Calu3 (cell line): ENCODE measurements around the gene SURF6. TPM values are rescaled to one million over a fixed set of nuclear protein-coding genes. Genes with fewer than 3 reads are reported as not detected.

ENCODE experiments used
- BruUV-seq: library from RNA; stranded (reverse); fragments of 400-500 nt; replicated peaks from 2 replicates; lab custom pipeline; 2021; lab: Mats Ljungman, UMichigan
- CTCF ChIA-PET: fragments of 300-600 bp; sonication (Branson Sonifier 250); formaldehyde crosslinking; loops from one replicate; lab custom pipeline; 2022; ENCODE audit warnings: antibody characterized with exemption; lab: Charles Lee
- DNase-seq: peaks from one replicate; pipeline ENCODE4 v3.0.0; 2022
- H3K27ac Mint-ChIP-seq: one replicate; pipeline ENCODE4 v1.8.0; 2022; ENCODE audit warnings: mixed read lengths; ENCODE audit not compliant: unreplicated experiment
- H3K27me3 Mint-ChIP-seq: one replicate; pipeline ENCODE4 v1.8.0; 2022; ENCODE audit warnings: mixed read lengths; ENCODE audit not compliant: unreplicated experiment
- H3K36me3 Mint-ChIP-seq: one replicate; pipeline ENCODE4 v1.8.0; 2022; ENCODE audit warnings: mild to moderate bottlenecking, moderate library complexity, mixed read lengths; ENCODE audit not compliant: insufficient read depth, unreplicated experiment
- H3K4me1 Mint-ChIP-seq: one replicate; pipeline ENCODE4 v1.8.0; 2022; ENCODE audit warnings: mild to moderate bottlenecking, low read depth, mixed read lengths; ENCODE audit not compliant: unreplicated experiment
- H3K4me3 Mint-ChIP-seq: one replicate; pipeline ENCODE4 v1.8.0; 2022; ENCODE audit warnings: mild to moderate bottlenecking, low read depth, moderate library complexity, mixed read lengths; ENCODE audit not compliant: unreplicated experiment
- H3K9me3 Mint-ChIP-seq: one replicate; pipeline ENCODE4 v1.8.0; 2022; ENCODE audit warnings: low read depth, mixed read lengths; ENCODE audit not compliant: unreplicated experiment
- CTCF ChIP-seq: fragments of 200-600 bp; IDR thresholded peaks from one replicate; pipeline ENCODE4 v1.8.0; 2022; ENCODE audit warnings: antibody characterized with exemption; ENCODE audit not compliant: unreplicated experiment
- intact Hi-C: fragments of 100-400 bp; cut with micrococcal nuclease; formaldehyde crosslinking; loops from one replicate; pipeline ENCODE4 v1.10.0; 2022; ENCODE audit not compliant: unreplicated experiment
- total RNA-seq: library from RNA; stranded (reverse); gene quantifications from 2 replicates; pipeline ENCODE4 v1.2.3, GENCODE V29; 2022

Gene SURF6
- total RNA-seq, 1 experiment from 2014 or later, result 20.4 TPM

GRCh38 chr9:133333011-133333410 lies 3.0 kb downstream of the SURF6 start:
- no peaks in the 10 kb centered on the region for H3K27me3 Mint-ChIP-seq
- DNase-seq, result no peak
- CTCF ChIA-PET, result no interaction called here
- H3K4me3 Mint-ChIP-seq, result no peak overlapping the region
- H3K4me1 Mint-ChIP-seq, result peaks cover 36% of the 10 kb centered on the region
- BruUV-seq, result no TSS peak
- no peak overlapping the region for H3K27ac Mint-ChIP-seq
- peaks cover 60% of the 10 kb centered on the region for H3K36me3 Mint-ChIP-seq
- peaks cover 4% of the 10 kb centered on the region for H3K9me3 Mint-ChIP-seq
- intact Hi-C loops, result no loop called here
- no peak for TF ChIP-seq CTCF

- BruUV-seq, result no TSS peak
- Mint-ChIP-seq H3K4me1 (peaks cover 36% of the 10 kb centered on the region), H3K36me3 (peaks cover 58% of the 10 kb centered on the region), H3K9me3 (peaks cover 4% of the 10 kb centered on the region), H3K4me3 (no peak overlapping the region), H3K27me3 (no peaks in the 10 kb centered on the region), H3K27ac (no peak overlapping the region)
- DNase-seq, result no peak
- intact Hi-C loops, result no loop called here
- TF ChIP-seq CTCF, result no peak
- CTCF ChIA-PET, result interaction anchor here (0.6 kb wide), 1 partner anchor 146 kb away, joined by 3 read pairs; no protein-coding TSS in a partner anchor
These were observed 3.6 kb downstream of the SURF6 start for GRCh38 chr9:133332381-133332730.

- H3K27ac Mint-ChIP-seq, result no peak overlapping the region
- TF ChIP-seq CTCF, result no peak
- peaks cover 4% of the 10 kb centered on the region for H3K9me3 Mint-ChIP-seq
- no TSS peak for BruUV-seq
- H3K27me3 Mint-ChIP-seq, result no peaks in the 10 kb centered on the region
- peaks cover 57% of the 10 kb centered on the region for H3K36me3 Mint-ChIP-seq
- CTCF ChIA-PET, result interaction anchor here (0.6 kb wide), 2 partner anchors 146 to 160 kb away, joined by 3 read pairs; no protein-coding TSS in a partner anchor
- DNase-seq, result no peak
- no peak overlapping the region for H3K4me3 Mint-ChIP-seq
- intact Hi-C loops, result no loop called here
- H3K4me1 Mint-ChIP-seq, result peaks cover 36% of the 10 kb centered on the region
These were observed 4.2 kb downstream of the SURF6 start for GRCh38 chr9:133331641-133332380.

- TF ChIP-seq CTCF, result no peak
- peaks cover 4% of the 10 kb centered on the region for H3K9me3 Mint-ChIP-seq
- CTCF ChIA-PET, result interaction anchor here (0.7 kb wide), 2 partner anchors 47 to 79 kb away, joined by 3 read pairs; no protein-coding TSS in a partner anchor
- no peak overlapping the region for H3K27ac Mint-ChIP-seq
- no TSS peak for BruUV-seq
- H3K27me3 Mint-ChIP-seq, result no peaks in the 10 kb centered on the region
- no peak overlapping the region for H3K4me3 Mint-ChIP-seq
- no peak for DNase-seq
- peaks cover 52% of the 10 kb centered on the region for H3K36me3 Mint-ChIP-seq
- peaks cover 36% of the 10 kb centered on the region for H3K4me1 Mint-ChIP-seq
- intact Hi-C loops, result no loop called here
These were observed 4.8 kb downstream of the SURF6 start for GRCh38 chr9:133331221-133331620.
